ENCODE measurements around the gene PHLDA2. TPM values are rescaled to one million over a fixed set of nuclear protein-coding genes. Genes with fewer than 3 reads are reported as not detected.

PHLDA2 gene
- polyA plus RNA-seq, 1 donor (not counting 4 experiments of a cell fraction or from before 2014, with no cell fraction given): 24.3 TPM

- H3K36me3 ChIP-seq (ENCODE audit: control insufficient read depth in 2 of 2, extremely low read depth in 1 of 2, insufficient read depth in 2 of 2, low read length in 2 of 2): peaks cover 32 to 67% of the 10 kb centered on the region in 2 experiments
- H3K79me2 ChIP-seq (ENCODE audit: control insufficient read depth, insufficient read depth, low read length): peaks cover 5% of the 10 kb centered on the region
- TF ChIP-seq CTCF (optimal IDR thresholded peaks at IDR 0.05 in 1 of 3, IDR thresholded peaks at IDR 0.05 in 1 of 3, conservative IDR thresholded peaks at IDR 0.05 in 1 of 3; ENCODE audit: extremely low read depth in 1 of 3, insufficient read depth in 2 of 3, low read length in 3 of 3) (no peak), EZH2 (IDR thresholded peaks at IDR 0.05; ENCODE audit: low read length) (no peak)
- H2AFZ ChIP-seq (ENCODE audit: control insufficient read depth, low read length): no peak overlapping the region
- H3K4me2 ChIP-seq (ENCODE audit: control insufficient read depth, extremely low read depth, insufficient read depth, low read depth, low read length): no peak overlapping the region
- peaks cover 14% of the 10 kb centered on the region for H4K20me1 ChIP-seq (ENCODE audit: control insufficient read depth, extremely low read depth, insufficient read depth, low read length)
- dilution Hi-C loops (cut with MboI; ENCODE audit: extremely low pct_ligation_motif_present, low sequenced_read_pairs): no loop called here
- no peak overlapping the region for H3K27ac ChIP-seq (ENCODE audit: control insufficient read depth, insufficient read depth, low read length)
- H3K27me3 ChIP-seq (ENCODE audit: control insufficient read depth, extremely low read depth, insufficient read depth, low read length): no peaks in the 10 kb centered on the region
- H3K9ac ChIP-seq (ENCODE audit: control insufficient read depth, extremely low read depth, insufficient read depth, low read length): no peak overlapping the region
- H3K9me1 ChIP-seq (ENCODE audit: control insufficient read depth, extremely low read depth, insufficient read depth, low read length): no peaks in the 10 kb centered on the region
- DNase-seq (ENCODE audit: low read depth, low spot score): no peak
- no peak overlapping the region for H3K4me3 ChIP-seq (ENCODE audit: control insufficient read depth in 2 of 3, extremely low read depth in 1 of 3, insufficient read depth in 2 of 3, low read depth in 1 of 3, low read length in 3 of 3)
- no peaks in the 10 kb centered on the region for H3K9me3 ChIP-seq (ENCODE audit: control insufficient read depth, low read depth, low read length)
- peaks cover 19% of the 10 kb centered on the region for H3K4me1 ChIP-seq (ENCODE audit: control insufficient read depth, extremely low read depth, insufficient read depth, low read length)
- no peak for FAIRE-seq
Measured at GRCh38 chr11:2947744-2948143, 18.5 kb upstream of the PHLDA2 start.

- H3K27ac ChIP-seq (ENCODE audit: control insufficient read depth, insufficient read depth, low read length): no peak overlapping the region
- peaks cover 15% of the 10 kb centered on the region for H3K4me1 ChIP-seq (ENCODE audit: control insufficient read depth, extremely low read depth, insufficient read depth, low read length)
- no peak overlapping the region for H2AFZ ChIP-seq (ENCODE audit: control insufficient read depth, low read length)
- H3K9me3 ChIP-seq (ENCODE audit: control insufficient read depth, low read depth, low read length): no peaks in the 10 kb centered on the region
- H3K4me2 ChIP-seq (ENCODE audit: control insufficient read depth, extremely low read depth, insufficient read depth, low read depth, low read length): no peak overlapping the region
- dilution Hi-C loops (cut with MboI; ENCODE audit: extremely low pct_ligation_motif_present, low sequenced_read_pairs): no loop called here
- H3K9ac ChIP-seq (ENCODE audit: control insufficient read depth, extremely low read depth, insufficient read depth, low read length): no peak overlapping the region
- TF ChIP-seq EZH2 (IDR thresholded peaks at IDR 0.05; ENCODE audit: low read length): no peak
- TF ChIP-seq CTCF (optimal IDR thresholded peaks at IDR 0.05 in 1 of 3, IDR thresholded peaks at IDR 0.05 in 1 of 3, conservative IDR thresholded peaks at IDR 0.05 in 1 of 3; ENCODE audit: extremely low read depth in 1 of 3, insufficient read depth in 2 of 3, low read length in 3 of 3): no peak
- DNase-seq (ENCODE audit: low read depth, low spot score) (no peak), FAIRE-seq (no peak)
- peaks cover 5% of the 10 kb centered on the region for H3K79me2 ChIP-seq (ENCODE audit: control insufficient read depth, insufficient read depth, low read length)
- H3K4me3 ChIP-seq (ENCODE audit: control insufficient read depth in 2 of 3, extremely low read depth in 1 of 3, insufficient read depth in 2 of 3, low read depth in 1 of 3, low read length in 3 of 3): no peak overlapping the region
- H3K27me3 ChIP-seq (ENCODE audit: control insufficient read depth, extremely low read depth, insufficient read depth, low read length): no peaks in the 10 kb centered on the region
- no peaks in the 10 kb centered on the region for H3K9me1 ChIP-seq (ENCODE audit: control insufficient read depth, extremely low read depth, insufficient read depth, low read length)
- peaks cover 11% of the 10 kb centered on the region for H4K20me1 ChIP-seq (ENCODE audit: control insufficient read depth, extremely low read depth, insufficient read depth, low read length)
- H3K36me3 ChIP-seq (ENCODE audit: control insufficient read depth in 2 of 2, extremely low read depth in 1 of 2, insufficient read depth in 2 of 2, low read length in 2 of 2): peaks cover 24 to 50% of the 10 kb centered on the region in 2 experiments
Measured at GRCh38 chr11:2945757-2946287, 16.6 kb upstream of the PHLDA2 start.

Data from keratinocyte (primary cell).